ENCODE data around the gene SLC28A1.

The SLC28A1 gene

DNA sequence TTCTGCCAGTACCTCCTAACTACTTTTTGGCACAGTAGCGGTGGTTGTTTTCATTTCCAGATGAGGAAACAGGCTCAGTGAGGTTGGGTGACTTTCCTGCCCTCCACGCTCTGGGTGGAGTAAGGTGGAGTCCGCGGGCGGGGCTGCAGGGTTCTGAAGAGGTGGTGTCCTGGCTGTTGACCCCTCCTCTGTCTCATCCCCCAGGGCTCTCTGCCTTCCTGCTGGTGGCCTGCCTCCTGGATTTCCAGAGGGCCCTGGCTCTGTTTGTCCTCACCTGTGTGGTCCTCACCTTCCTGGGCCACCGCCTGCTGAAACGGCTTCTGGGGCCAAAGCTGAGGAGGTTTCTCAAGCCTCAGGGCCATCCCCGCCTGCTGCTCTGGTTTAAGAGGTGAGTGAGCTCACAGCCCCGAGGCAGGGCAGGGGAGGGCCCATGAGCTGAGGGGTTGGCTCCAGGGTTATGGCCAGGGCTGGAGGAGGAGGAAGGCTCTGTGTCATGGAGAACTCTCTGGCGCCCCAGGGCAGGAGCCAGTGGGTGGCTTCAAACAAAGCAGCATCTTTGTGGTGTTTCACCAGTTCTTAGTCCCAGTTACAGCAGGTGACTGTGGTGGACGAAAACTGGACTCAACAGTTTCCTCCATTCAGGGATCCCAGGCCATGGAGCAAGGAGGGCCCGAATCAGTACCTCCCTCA is 10.4 kb downstream of the SLC28A1 start:
- DNase-seq (ENCODE audit: low read depth) = no peak
- H3K4me3 ChIP-seq (ENCODE audit: low read depth, low read length) = no peak overlapping the region
- TF ChIP-seq, protein P1, sequence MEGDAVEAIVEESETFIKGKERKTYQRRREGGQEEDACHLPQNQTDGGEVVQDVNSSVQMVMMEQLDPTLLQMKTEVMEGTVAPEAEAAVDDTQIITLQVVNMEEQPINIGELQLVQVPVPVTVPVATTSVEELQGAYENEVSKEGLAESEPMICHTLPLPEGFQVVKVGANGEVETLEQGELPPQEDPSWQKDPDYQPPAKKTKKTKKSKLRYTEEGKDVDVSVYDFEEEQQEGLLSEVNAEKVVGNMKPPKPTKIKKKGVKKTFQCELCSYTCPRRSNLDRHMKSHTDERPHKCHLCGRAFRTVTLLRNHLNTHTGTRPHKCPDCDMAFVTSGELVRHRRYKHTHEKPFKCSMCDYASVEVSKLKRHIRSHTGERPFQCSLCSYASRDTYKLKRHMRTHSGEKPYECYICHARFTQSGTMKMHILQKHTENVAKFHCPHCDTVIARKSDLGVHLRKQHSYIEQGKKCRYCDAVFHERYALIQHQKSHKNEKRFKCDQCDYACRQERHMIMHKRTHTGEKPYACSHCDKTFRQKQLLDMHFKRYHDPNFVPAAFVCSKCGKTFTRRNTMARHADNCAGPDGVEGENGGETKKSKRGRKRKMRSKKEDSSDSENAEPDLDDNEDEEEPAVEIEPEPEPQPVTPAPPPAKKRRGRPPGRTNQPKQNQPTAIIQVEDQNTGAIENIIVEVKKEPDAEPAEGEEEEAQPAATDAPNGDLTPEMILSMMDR (IDR thresholded peaks at IDR 0.05; ENCODE audit: control insufficient read depth, extremely low read depth, insufficient read depth) = no peak

- TF ChIP-seq, protein P1 (IDR thresholded peaks at IDR 0.05; ENCODE audit: control insufficient read depth, extremely low read depth, insufficient read depth) = no peak
- no peak for DNase-seq (ENCODE audit: low read depth)
- H3K4me3 ChIP-seq (ENCODE audit: low read depth, low read length) = no peak overlapping the region
Measured at GRCh38 chr15:84898761-84899160, 14.3 kb downstream of the SLC28A1 start.

GRCh38 chr15:84899750-84900149 is 15.3 kb downstream of the SLC28A1 start:
- TF ChIP-seq, protein P1 (IDR thresholded peaks at IDR 0.05; ENCODE audit: control insufficient read depth, extremely low read depth, insufficient read depth) = no peak
- no peak for DNase-seq (ENCODE audit: low read depth)
- H3K4me3 ChIP-seq (ENCODE audit: low read depth, low read length) = no peak overlapping the region

- TF ChIP-seq, protein P1 (IDR thresholded peaks at IDR 0.05; ENCODE audit: control insufficient read depth, extremely low read depth, insufficient read depth) = no peak
- no peak overlapping the region for H3K4me3 ChIP-seq (ENCODE audit: low read depth, low read length)
Measured at GRCh38 chr15:84901540-84901939, 17.1 kb downstream of the SLC28A1 start.

GRCh38 chr15:84903751-84904150 is 19.3 kb downstream of the SLC28A1 start:
- no peak for DNase-seq (ENCODE audit: low read depth)
- TF ChIP-seq, protein P1 (IDR thresholded peaks at IDR 0.05; ENCODE audit: control insufficient read depth, extremely low read depth, insufficient read depth) = no peak
- no peak overlapping the region for H3K4me3 ChIP-seq (ENCODE audit: low read depth, low read length)

More at GRCh38 chr15:84901540-84901939, 17.1 kb downstream of the SLC28A1 start:
- DNase-seq (ENCODE audit: low read depth) = no peak

DNA sequence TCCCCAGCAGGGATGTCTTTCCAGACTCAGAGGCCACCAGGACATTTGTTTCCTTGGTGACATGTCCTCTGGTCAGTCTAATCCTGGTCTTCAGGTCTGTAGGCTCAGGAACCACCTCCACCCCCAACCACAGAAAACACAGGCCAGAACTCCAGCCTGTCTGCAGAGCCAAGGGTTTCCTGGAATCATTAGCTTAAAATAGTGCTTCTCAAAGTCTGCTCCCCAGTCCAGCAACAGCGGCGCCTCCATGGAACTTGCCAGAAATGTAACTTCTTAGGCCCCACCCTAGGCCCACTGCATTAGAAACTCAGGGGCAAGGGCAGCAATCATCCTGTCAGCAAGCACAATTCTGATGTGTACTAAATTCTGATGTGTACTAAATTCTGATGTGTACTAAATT is 20.0 kb downstream of the SLC28A1 start:
- TF ChIP-seq, protein P1 (IDR thresholded peaks at IDR 0.05; ENCODE audit: control insufficient read depth, extremely low read depth, insufficient read depth) = no peak
- DNase-seq (ENCODE audit: low read depth) = no peak
- H3K4me3 ChIP-seq (ENCODE audit: low read depth, low read length) = no peak overlapping the region
